ENCODE results near the gene ZNF444. TPM values are rescaled to one million over a fixed set of nuclear protein-coding genes. Genes with fewer than 3 reads are reported as not detected.
"Not testable (repeated sequence)": the region's sequence is repeated elsewhere in the genome, so short reads cannot be mapped to it uniquely, and the experiment has no call there.

Gene ZNF444
- total RNA-seq, 1 donor from 2014 or later = 33.1 TPM

DNA sequence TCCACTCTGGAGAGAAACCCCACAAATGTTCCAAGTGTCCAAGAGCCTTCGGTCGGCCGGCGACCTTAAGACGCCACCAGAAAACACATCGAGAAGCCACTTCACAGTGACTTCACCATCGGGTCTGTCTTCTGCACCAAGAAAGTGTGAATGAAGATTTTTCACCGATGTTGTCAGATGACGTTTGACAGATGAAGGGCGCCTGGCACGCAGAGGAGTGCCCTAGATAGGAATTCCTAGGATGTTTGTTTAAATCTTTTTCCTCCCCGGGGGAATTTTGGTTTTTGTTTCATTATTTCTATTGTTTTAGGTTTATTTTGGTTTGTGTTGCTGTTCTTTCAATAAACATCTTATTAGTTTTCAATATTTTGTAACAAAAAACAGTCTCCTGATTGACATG lies 68.0 kb downstream of the ZNF444 start:
- H3K27me3 Mint-ChIP-seq (ENCODE audit: low read depth) = no peaks in the 10 kb centered on the region

DNA sequence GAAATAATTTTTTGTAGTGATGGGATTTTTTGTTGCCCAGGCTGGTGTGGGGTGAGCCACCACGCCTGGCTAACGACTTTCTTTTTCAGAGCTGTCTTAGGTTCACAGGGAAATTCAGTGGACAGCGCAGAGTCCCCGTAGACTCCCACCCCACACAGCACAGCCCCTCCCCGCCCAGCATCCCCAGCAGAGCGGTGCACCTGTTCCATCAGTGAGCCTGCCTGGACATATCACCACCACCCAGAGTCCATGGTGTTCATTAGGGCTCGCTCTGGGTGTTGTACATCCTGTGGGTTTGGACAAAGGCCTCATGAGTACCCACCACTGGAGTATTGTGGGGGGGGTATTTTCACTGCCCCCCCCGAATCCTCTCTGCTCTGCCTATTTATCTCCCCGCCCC lies 68.9 kb downstream of the ZNF444 start:
- H3K27ac Mint-ChIP-seq (ENCODE audit: unreplicated experiment); H3K4me3 Mint-ChIP-seq (ENCODE audit: unreplicated experiment); H3K4me1 Mint-ChIP-seq (ENCODE audit: low read depth); H3K36me3 Mint-ChIP-seq (ENCODE audit: low read depth); H3K27me3 Mint-ChIP-seq (ENCODE audit: low read depth); DNase-seq (ENCODE audit: low spot score): not testable (repeated sequence)
- H3K9me3 Mint-ChIP-seq (ENCODE audit: low read depth) = peaks cover 29% of the 10 kb centered on the region

More for the DNA sequence above, 68.0 kb downstream of the ZNF444 start:
- TF ChIP-seq, protein P1, sequence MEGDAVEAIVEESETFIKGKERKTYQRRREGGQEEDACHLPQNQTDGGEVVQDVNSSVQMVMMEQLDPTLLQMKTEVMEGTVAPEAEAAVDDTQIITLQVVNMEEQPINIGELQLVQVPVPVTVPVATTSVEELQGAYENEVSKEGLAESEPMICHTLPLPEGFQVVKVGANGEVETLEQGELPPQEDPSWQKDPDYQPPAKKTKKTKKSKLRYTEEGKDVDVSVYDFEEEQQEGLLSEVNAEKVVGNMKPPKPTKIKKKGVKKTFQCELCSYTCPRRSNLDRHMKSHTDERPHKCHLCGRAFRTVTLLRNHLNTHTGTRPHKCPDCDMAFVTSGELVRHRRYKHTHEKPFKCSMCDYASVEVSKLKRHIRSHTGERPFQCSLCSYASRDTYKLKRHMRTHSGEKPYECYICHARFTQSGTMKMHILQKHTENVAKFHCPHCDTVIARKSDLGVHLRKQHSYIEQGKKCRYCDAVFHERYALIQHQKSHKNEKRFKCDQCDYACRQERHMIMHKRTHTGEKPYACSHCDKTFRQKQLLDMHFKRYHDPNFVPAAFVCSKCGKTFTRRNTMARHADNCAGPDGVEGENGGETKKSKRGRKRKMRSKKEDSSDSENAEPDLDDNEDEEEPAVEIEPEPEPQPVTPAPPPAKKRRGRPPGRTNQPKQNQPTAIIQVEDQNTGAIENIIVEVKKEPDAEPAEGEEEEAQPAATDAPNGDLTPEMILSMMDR (IDR thresholded peaks at IDR 0.05) = no peak
- H3K36me3 Mint-ChIP-seq (ENCODE audit: low read depth) = no peaks in the 10 kb centered on the region
- DNase-seq (ENCODE audit: low spot score) = no peak
- peaks cover 25% of the 10 kb centered on the region for H3K9me3 Mint-ChIP-seq (ENCODE audit: low read depth)
- H3K27ac Mint-ChIP-seq (ENCODE audit: unreplicated experiment) = no peak overlapping the region
- no peaks in the 10 kb centered on the region for H3K4me1 Mint-ChIP-seq (ENCODE audit: low read depth)
- no peak overlapping the region for H3K4me3 Mint-ChIP-seq (ENCODE audit: unreplicated experiment)

Other genes with a start within 250 kb of the ZNF444 start
- gene NLRP13, start 209.0 kb upstream of the ZNF444 start, total RNA-seq = not detected in 3 replicates
- gene NLRP8, start 193.5 kb upstream of the ZNF444 start, total RNA-seq = not detected in 3 replicates
- not detected in 3 replicates for gene NLRP5, start 154.5 kb upstream of the ZNF444 start, total RNA-seq
- gene ZNF787, start 20.0 kb upstream of the ZNF444 start, total RNA-seq = 22.4 to 26.6 TPM (median 26.5 TPM) in 3 replicates
- gene GALP, start 34.7 kb downstream of the ZNF444 start, total RNA-seq = not detected in 3 replicates
- gene ZSCAN5B, start 56.5 kb downstream of the ZNF444 start, total RNA-seq = not detected in 3 replicates
- not detected in 3 replicates for gene ZSCAN5C, start 61.0 kb downstream of the ZNF444 start, total RNA-seq
- not detected in 3 replicates for gene EDDM13, start 131.5 kb downstream of the ZNF444 start, total RNA-seq
- gene ZSCAN5A, start 173.6 kb downstream of the ZNF444 start, total RNA-seq = 1.5 to 9.9 TPM (median 3.8 TPM) in 3 replicates

Data from chondrocyte (in vitro differentiated cells).